Parathyroid adenoma (tissue), 2 donors: Measurements from ENCODE around the gene NTN4.

Experiments used
- H2AFZ ChIP-seq: fragments of 300-600 bp; sonication (generic); one replicate; pipeline ENCODE4 v1.7.0; 2017; ENCODE audit warnings: antibody characterized with exemption, mild to moderate bottlenecking
- H3K27ac ChIP-seq: fragments of 300-600 bp; sonication (generic); one replicate; pipeline ENCODE4 v1.7.0; 2017
- H3K27me3 ChIP-seq: fragments of 300-600 bp; sonication (generic); one replicate; pipeline ENCODE4 v1.7.0; 2017; ENCODE audit warnings: low read length; ENCODE audit not compliant: control insufficient read depth, insufficient read depth
- H3K36me3 ChIP-seq: fragments of 300-600 bp; sonication (generic); one replicate; pipeline ENCODE4 v1.7.0; 2017; ENCODE audit warnings: low read length; ENCODE audit not compliant: control insufficient read depth, insufficient read depth
- H3K4me1 ChIP-seq: fragments of 300-600 bp; sonication (generic); one replicate; pipeline ENCODE4 v1.7.0; 2017; ENCODE audit warnings: control low read depth
- H3K4me2 ChIP-seq: fragments of 300-600 bp; sonication (generic); one replicate; pipeline ENCODE4 v1.7.0; 2017; ENCODE audit warnings: low read length
- H3K4me3 ChIP-seq: fragments of 300-600 bp; sonication (generic); one replicate; pipeline ENCODE4 v1.7.0; 2017; ENCODE audit warnings: low read depth, low read length
- H3K79me2 ChIP-seq: fragments of 300-600 bp; sonication (generic); one replicate; pipeline ENCODE4 v1.7.0; 2017; ENCODE audit warnings: control low read depth
- H3K9ac ChIP-seq: fragments of 300-600 bp; sonication (generic); one replicate; pipeline ENCODE4 v1.7.0; 2017; ENCODE audit warnings: mild to moderate bottlenecking
- H3K9me3 ChIP-seq: fragments of 300-600 bp; sonication (generic); one replicate; pipeline ENCODE4 v1.7.0; 2017; ENCODE audit warnings: low read length; ENCODE audit not compliant: control insufficient read depth
- CTCF ChIP-seq: fragments of 300-600 bp; sonication (generic); IDR thresholded peaks from one replicate; pipeline ENCODE4 v1.7.0; 2017; ENCODE audit warnings: antibody characterized with exemption, mild to moderate bottlenecking
- donor health status: primary hyperparathyroidism.

The NTN4 gene

DNA sequence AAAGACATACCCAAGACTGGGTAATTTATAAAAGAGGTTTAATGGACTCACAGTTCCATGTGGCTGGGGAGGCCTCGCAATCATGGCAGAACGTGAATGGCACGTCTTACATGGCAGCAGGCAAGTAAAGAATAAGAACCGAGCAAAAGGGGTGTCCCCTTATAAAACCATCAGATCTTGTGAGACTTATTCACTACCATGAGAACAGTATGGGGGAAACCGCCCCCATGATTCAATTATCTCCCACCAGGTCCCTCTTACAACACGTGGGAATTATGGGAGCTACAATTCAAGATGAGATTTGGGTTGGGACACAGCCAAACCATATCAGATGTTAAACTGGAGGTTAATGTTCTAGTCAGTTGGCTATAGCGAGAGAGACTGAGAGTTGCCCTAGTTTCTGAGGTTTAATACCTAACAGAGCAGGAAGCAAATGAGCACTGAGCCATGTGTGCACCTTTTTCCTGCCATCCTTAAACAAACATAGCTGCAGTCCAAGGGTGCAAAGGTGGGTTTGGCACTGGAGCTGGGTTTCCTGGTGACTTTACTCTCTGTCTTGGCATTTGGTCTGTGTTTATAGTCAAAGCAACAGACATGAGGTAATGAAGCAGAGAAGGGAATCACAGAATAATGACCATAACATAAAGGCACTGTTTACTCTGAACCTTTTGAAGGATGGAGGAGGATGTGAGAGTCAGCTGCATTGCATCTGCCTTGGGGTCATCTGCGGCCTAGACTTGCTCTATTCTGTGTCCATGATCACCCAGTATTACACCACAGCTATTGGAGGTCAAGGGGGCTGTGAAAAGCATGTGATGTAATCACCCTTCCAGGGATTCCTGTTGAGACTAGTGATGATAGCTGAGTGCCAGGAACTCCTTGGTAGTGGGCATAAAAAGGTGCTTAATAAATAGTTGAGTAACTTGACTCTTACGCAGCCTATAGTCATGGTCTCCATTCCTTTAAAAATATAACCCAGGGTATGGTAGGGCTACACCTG lies 155.6 kb downstream of the NTN4 start:
- H3K27me3 ChIP-seq, result no peaks in the 10 kb centered on the region
- H3K4me3 ChIP-seq, result no peak overlapping the region
- H3K27ac ChIP-seq, result no peak overlapping the region
- H3K4me2 ChIP-seq, result no peak overlapping the region
- no peak overlapping the region for H3K9ac ChIP-seq
- no peaks in the 10 kb centered on the region for H3K9me3 ChIP-seq
- no peaks in the 10 kb centered on the region for H3K4me1 ChIP-seq
- H3K36me3 ChIP-seq, result no peaks in the 10 kb centered on the region
- H2AFZ ChIP-seq, result no peak overlapping the region
- no peaks in the 10 kb centered on the region for H3K79me2 ChIP-seq
- no peak for TF ChIP-seq CTCF

DNA sequence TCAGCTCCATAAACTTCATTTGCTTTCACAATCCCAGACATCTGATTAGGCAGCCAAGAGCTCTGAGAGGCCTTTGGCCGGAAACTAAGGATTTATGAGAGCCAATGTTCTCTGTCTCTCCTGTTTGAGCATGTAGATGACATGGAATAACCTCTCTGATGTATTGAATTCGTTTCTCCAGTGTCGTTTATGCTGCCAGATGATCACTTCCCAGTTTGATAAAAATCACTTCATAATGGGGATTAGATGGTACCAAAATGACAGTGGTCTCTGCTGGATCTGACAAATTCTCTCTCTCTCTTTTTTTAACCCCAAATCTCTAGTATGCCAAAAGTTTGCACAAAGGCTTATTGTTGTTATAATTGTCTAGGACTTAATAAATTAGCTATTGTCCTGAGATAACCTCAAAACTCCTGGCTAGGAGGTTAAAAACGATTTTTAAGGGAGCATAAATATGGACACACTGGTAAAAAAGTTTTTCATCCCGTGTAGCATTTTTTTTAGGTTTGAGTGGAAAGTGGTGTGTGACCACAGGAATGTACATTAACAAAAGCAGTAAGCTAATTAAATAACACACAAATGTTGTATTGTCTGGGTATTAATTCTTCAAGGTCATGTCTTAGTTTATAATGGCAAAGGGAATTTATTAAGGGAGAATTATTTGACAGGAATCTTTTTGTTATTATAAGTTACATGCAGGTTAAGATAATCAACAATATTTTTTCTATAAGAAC lies 156.7 kb downstream of the NTN4 start:
- Histone ChIP-seq H3K9me3 (no peaks in the 10 kb centered on the region), H3K36me3 (no peaks in the 10 kb centered on the region), H3K9ac (no peak overlapping the region), H3K79me2 (no peaks in the 10 kb centered on the region), H3K4me1 (no peaks in the 10 kb centered on the region), H3K27ac (no peak overlapping the region), H3K27me3 (no peaks in the 10 kb centered on the region), H3K4me3 (no peak overlapping the region), H3K4me2 (no peak overlapping the region), H2AFZ (no peak overlapping the region)
- TF ChIP-seq CTCF, result no peak

DNA sequence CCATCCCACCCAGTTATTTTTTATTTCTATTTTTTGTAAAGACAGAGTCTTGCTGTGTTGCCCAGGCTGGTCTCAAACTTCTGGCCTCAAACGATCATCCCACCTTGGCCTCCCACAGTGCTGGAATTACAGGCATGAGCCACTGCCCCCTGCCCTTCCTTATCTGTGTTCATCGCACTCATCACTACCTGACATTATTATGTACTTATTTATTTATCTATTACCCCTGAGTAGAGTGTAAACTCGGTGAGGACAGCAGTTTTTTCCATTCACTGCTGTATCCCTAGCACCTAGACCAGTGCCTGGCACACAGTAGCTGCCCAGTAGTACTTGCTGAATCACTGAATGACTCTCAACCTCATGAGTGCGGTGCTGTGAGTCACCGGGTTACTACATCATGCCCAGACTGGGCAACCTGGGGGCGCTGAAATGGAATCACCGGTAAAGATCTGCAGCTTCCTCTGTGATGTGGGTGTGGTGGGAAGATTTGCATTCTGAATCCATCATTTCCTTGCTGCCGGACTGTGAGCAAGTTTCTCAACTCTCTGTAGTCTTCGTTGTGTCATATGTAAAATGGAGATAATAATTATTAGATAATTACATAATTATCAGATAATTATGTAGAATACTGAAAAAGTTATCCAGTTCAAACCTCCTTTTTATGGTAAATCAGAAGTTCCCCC lies 157.4 kb downstream of the NTN4 start:
- H3K27ac ChIP-seq, result no peak overlapping the region
- H3K27me3 ChIP-seq, result no peaks in the 10 kb centered on the region
- no peak overlapping the region for H3K9ac ChIP-seq

DNA sequence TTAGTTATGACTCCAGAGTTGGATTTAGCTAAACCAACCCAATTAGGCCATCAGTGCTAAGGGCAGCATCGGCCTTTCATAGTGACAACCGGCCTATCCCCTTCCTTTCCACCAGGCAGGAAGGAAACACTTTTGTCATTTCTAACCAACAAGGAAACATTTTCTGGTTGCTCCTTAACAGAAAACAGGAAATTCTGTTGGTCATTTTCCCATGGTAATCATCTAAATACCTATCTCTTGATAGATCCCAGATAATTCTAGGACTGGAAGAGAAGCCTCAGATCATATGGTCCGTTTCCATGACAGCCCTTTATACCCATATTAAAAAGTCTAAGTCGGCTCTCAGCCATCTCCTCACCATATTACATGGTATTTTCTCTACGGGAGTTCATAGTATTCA lies 160.1 kb downstream of the NTN4 start:
- Histone ChIP-seq H3K9ac (no peak overlapping the region), H3K4me3 (no peak overlapping the region), H3K9me3 (no peaks in the 10 kb centered on the region), H3K27me3 (no peaks in the 10 kb centered on the region), H3K36me3 (no peaks in the 10 kb centered on the region), H3K27ac (no peak overlapping the region), H2AFZ (no peak overlapping the region), H3K4me2 (no peak overlapping the region), H3K79me2 (no peaks in the 10 kb centered on the region), H3K4me1 (no peaks in the 10 kb centered on the region)
- TF ChIP-seq CTCF, result no peak

More for the DNA sequence above, 157.4 kb downstream of the NTN4 start:
- no peak for TF ChIP-seq CTCF
- Histone ChIP-seq H3K79me2 (no peaks in the 10 kb centered on the region), H3K4me1 (no peaks in the 10 kb centered on the region), H3K9me3 (no peaks in the 10 kb centered on the region), H2AFZ (no peak overlapping the region), H3K4me2 (no peak overlapping the region), H3K36me3 (no peaks in the 10 kb centered on the region), H3K4me3 (no peak overlapping the region)
